OCI-LY3 (cell line): Measurements from ENCODE around the gene KRT23.
A peak's percentile ranks its signal among the peaks of the same experiment; 100 is the strongest.

Source experiments
- H2AFZ ChIP-seq: fragments of 200-600, 300-600 bp; shearing (Covaris generic); 2 replicates; pipeline ENCODE4 v1.6.0; 2014; ENCODE audit warnings: antibody characterized with exemption, low read depth, low read length
- H3K27ac ChIP-seq: fragments of 200-600, 300-600 bp; sonication (generic); 2 replicates; pipeline ENCODE4 v1.5.1; 2014; ENCODE audit warnings: mild to moderate bottlenecking, low read length, moderate library complexity, mixed read lengths
- H3K27me3 ChIP-seq: fragments of 200-600, 300-600 bp; sonication (generic); 2 replicates; pipeline ENCODE4 v1.6.1; 2014; ENCODE audit warnings: low read depth, low read length, mixed read lengths
- H3K36me3 ChIP-seq: fragments of 200-600, 300-600 bp; sonication (generic); replicated peaks from 2 replicates; pipeline ENCODE3; 2014; ENCODE audit warnings: low read depth, low read length, mixed read lengths
- H3K4me1 ChIP-seq: fragments of 300-600, 200-600 bp; sonication (generic); 2 replicates; pipeline ENCODE4 v1.6.1; 2014; ENCODE audit warnings: low read length, mixed read lengths
- H3K4me2 ChIP-seq: fragments of 200-600, 300-600 bp; sonication (generic); 2 replicates; pipeline ENCODE4 v1.6.1; 2014; ENCODE audit warnings: low read length, mixed read lengths
- H3K4me3 ChIP-seq: fragments of 300-600, 200-600 bp; sonication (generic); 2 replicates; pipeline ENCODE4 v1.5.1; 2014; ENCODE audit warnings: antibody characterized with exemption, mild to moderate bottlenecking, low read length, moderate library complexity
- H3K79me2 ChIP-seq: fragments of 300-600, 200-600 bp; shearing (Covaris generic); 2 replicates; pipeline ENCODE4 v1.6.1; 2014; ENCODE audit warnings: mild to moderate bottlenecking, low read length, mixed read lengths
- H3K9ac ChIP-seq: fragments of 300-600, 200-600 bp; shearing (Covaris generic); 2 replicates; pipeline ENCODE4 v1.6.0; 2014; ENCODE audit warnings: mild to moderate bottlenecking, low read length, moderate library complexity
- H3K9me3 ChIP-seq: fragments of 200-600, 300-600 bp; shearing (Covaris generic); 2 replicates; pipeline ENCODE4 v1.6.1; 2014; ENCODE audit warnings: low read length, mixed read lengths; ENCODE audit not compliant: insufficient read depth
- H4K20me1 ChIP-seq: fragments of 200-600, 300-600 bp; sonication (generic); 2 replicates; pipeline ENCODE4 v1.6.1; 2016; ENCODE audit warnings: low read length, mixed read lengths; ENCODE audit not compliant: insufficient read depth
- EZH2phosphoT487 ChIP-seq: fragments of 200-600 bp; shearing (Covaris generic); IDR thresholded peaks from 2 replicates; pipeline ENCODE4 v1.6.1; 2018; ENCODE audit warnings: antibody characterized with exemption, mixed run types, low read depth
- TF ChIP-seq, protein P1 (sequence below): fragments of 200-600, 300-600 bp; sonication (generic); IDR thresholded peaks from 2 replicates; pipeline ENCODE4 v1.5.1; 2014; ENCODE audit warnings: antibody characterized with exemption, low read length, low read depth

The KRT23 gene

DNA sequence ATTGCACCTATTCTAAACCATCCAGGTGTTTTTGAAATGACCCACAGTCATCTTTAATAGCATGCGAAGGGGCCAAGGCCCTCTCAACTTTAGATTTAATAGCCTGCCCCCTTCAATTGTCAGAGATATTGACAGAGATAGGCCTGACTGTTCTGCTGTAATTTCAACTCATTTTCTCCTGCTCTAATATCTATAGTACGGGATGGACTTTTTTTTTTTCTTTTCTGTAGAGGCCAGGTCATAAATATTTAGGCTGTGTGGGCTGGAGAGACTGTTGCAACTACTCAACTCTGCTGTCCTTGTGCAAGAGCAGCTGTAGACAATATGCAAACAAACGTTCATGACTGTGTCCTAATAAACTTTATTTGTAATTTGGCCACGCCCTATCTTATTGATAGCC lies 27.7 kb downstream of the KRT23 start:
- H3K4me1 ChIP-seq = peaks cover 11% of the 10 kb centered on the region
- no peak overlapping the region for H3K4me2 ChIP-seq
- no peaks in the 10 kb centered on the region for H4K20me1 ChIP-seq
- no peaks in the 10 kb centered on the region for H3K79me2 ChIP-seq
- H3K36me3 ChIP-seq = no peaks in the 10 kb centered on the region
- no peak overlapping the region for H3K4me3 ChIP-seq
- TF ChIP-seq, protein P1, sequence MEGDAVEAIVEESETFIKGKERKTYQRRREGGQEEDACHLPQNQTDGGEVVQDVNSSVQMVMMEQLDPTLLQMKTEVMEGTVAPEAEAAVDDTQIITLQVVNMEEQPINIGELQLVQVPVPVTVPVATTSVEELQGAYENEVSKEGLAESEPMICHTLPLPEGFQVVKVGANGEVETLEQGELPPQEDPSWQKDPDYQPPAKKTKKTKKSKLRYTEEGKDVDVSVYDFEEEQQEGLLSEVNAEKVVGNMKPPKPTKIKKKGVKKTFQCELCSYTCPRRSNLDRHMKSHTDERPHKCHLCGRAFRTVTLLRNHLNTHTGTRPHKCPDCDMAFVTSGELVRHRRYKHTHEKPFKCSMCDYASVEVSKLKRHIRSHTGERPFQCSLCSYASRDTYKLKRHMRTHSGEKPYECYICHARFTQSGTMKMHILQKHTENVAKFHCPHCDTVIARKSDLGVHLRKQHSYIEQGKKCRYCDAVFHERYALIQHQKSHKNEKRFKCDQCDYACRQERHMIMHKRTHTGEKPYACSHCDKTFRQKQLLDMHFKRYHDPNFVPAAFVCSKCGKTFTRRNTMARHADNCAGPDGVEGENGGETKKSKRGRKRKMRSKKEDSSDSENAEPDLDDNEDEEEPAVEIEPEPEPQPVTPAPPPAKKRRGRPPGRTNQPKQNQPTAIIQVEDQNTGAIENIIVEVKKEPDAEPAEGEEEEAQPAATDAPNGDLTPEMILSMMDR = no peak
- no peak for TF ChIP-seq EZH2phosphoT487
- no peak overlapping the region for H3K9ac ChIP-seq
- no peak overlapping the region for H3K27ac ChIP-seq
- peaks cover 21% of the 10 kb centered on the region for H3K27me3 ChIP-seq
- H3K9me3 ChIP-seq = no peaks in the 10 kb centered on the region
- no peak overlapping the region for H2AFZ ChIP-seq

DNA sequence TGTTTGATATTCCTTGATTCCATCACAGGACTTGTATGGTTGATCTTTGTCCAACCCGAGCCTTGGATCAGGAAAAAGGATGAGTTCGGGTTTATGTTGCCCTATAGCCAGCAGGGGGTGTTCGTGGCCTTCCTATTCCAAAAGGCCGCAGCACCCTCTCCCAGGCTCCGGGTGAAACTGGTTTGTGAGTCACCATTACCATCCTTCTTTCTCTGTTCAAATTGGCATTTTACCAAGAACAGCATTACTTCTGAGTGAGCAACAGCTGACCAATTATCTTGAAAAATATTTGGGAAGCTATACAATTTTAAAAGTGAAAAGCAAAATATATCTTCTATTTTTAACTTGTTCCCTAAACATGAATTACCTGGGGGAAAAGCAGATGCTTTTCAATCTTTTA lies 28.1 kb downstream of the KRT23 start:
- TF ChIP-seq EZH2phosphoT487 = no peak
- TF ChIP-seq, protein P1 = peak; percentile 81
- no peak overlapping the region for H3K9ac ChIP-seq
- H2AFZ ChIP-seq = no peak overlapping the region
- no peaks in the 10 kb centered on the region for H4K20me1 ChIP-seq
- H3K27ac ChIP-seq = no peak overlapping the region
- no peaks in the 10 kb centered on the region for H3K36me3 ChIP-seq
- H3K79me2 ChIP-seq = no peaks in the 10 kb centered on the region
- no peak overlapping the region for H3K4me3 ChIP-seq
- no peaks in the 10 kb centered on the region for H3K9me3 ChIP-seq
- H3K4me2 ChIP-seq = no peak overlapping the region
- peaks cover 7% of the 10 kb centered on the region for H3K4me1 ChIP-seq
- peaks cover 20% of the 10 kb centered on the region for H3K27me3 ChIP-seq

DNA sequence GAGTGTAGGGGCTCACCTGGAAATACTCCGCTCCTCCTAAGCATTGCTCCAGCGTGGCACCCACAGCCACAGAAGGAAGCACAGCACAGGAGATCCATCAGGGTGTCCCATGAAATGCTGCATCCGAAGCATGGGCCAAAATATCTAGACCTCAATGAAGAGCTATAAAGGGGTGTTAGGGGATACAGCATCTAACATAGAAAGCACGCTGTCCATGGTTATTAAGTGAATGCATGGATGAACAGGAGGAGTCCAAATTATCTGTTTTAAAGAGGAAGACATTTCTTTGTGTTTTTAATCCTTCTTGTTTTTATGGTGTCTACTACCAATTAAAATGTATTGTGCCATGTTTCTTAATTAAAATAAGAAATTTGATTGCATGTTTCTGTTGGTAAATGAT lies 30.8 kb downstream of the KRT23 start:
- Histone ChIP-seq H3K9me3 (no peaks in the 10 kb centered on the region), H3K4me3 (no peak overlapping the region), H2AFZ (no peak overlapping the region), H4K20me1 (no peaks in the 10 kb centered on the region), H3K9ac (no peak overlapping the region), H3K27ac (no peak overlapping the region), H3K36me3 (peaks cover 8% of the 10 kb centered on the region), H3K79me2 (no peaks in the 10 kb centered on the region), H3K4me2 (no peak overlapping the region), H3K4me1 (peaks cover 28% of the 10 kb centered on the region), H3K27me3 (peaks cover 18% of the 10 kb centered on the region)
- no peak for TF ChIP-seq EZH2phosphoT487
- TF ChIP-seq, protein P1 = no peak

DNA sequence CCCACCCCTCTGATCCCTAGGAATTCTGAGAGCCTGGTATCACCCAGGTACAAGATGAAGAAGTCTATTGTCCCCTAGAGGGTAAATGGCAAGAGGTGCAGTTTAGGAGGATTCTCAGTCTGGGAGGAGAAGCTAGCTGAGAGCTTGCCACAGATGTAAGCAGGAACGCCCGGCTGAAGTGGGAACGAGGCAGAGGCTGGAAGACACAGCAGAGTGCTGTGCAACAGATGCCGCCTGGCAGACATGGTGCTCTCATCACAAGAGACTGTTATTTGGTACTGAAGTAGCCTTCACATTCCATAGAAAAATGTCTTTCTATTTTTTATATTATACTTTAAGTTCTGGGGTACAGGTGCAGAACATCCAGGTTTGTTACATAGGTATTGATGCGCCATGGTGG lies 32.1 kb downstream of the KRT23 start:
- Histone ChIP-seq H3K36me3 (peaks cover 8% of the 10 kb centered on the region), H3K27me3 (peaks cover 18% of the 10 kb centered on the region), H3K9ac (no peak overlapping the region), H3K9me3 (no peaks in the 10 kb centered on the region), H3K4me2 (no peak overlapping the region), H3K27ac (no peak overlapping the region), H2AFZ (no peak overlapping the region), H3K79me2 (no peaks in the 10 kb centered on the region), H4K20me1 (no peaks in the 10 kb centered on the region), H3K4me3 (no peak overlapping the region), H3K4me1 (peaks cover 23% of the 10 kb centered on the region)
- TF ChIP-seq, protein P1 = no peak
- no peak for TF ChIP-seq EZH2phosphoT487
